H1 (cell line): ENCODE data around the gene MYO7B.

Source experiments
- CTCF ChIP-seq, 3 experiments: IDR thresholded peaks; 1 replicate in 2 of 3; 2 replicates in 1 of 3; pipeline versions ENCODE4 v1.5.1 to v1.6.1; 2011; ENCODE audit warnings: low read length in 3 of 3, mild to moderate bottlenecking in 3 of 3, inconsistent platforms in 2 of 3, low read depth in 1 of 3, moderate library complexity in 1 of 3; ENCODE audit not compliant: insufficient read depth in 1 of 3; ENCODE audit errors: control extremely low read depth in 1 of 3
- SIN3A ChIP-seq, 2 experiments: IDR thresholded peaks in 1 of 2; conservative IDR thresholded peaks in 1 of 2; 2 replicates each; pipeline ENCODE4 v1.6.1; 2011 to 2012; ENCODE audit warnings: low read length in 2 of 2, improper control_type of control experiment in 1 of 2, low read depth in 1 of 2, mild to moderate bottlenecking in 1 of 2
- TAF1 ChIP-seq: IDR thresholded peaks from 2 replicates; pipeline ENCODE4 v1.6.1; 2011; ENCODE audit warnings: mild to moderate bottlenecking, low read depth, low read length

- TF ChIP-seq SIN3A (conservative IDR thresholded peaks at IDR 0.05 in 1 of 2, IDR thresholded peaks at IDR 0.05 in 1 of 2; ENCODE audit: low read depth in 1 of 2, low read length in 2 of 2) (no peak), CTCF (IDR thresholded peaks at IDR 0.05; ENCODE audit: control extremely low read depth in 1 of 3, insufficient read depth in 1 of 3, low read depth in 1 of 3, low read length in 3 of 3) (no peak), TAF1 (no peak)
Measured at GRCh38 chr2:127498386-127498785, 37.1 kb upstream of the MYO7B start.
